PC-9 (cell line): ENCODE measurements around the gene ARHGAP42.

Experiments
- EZH2 ChIP-seq: fragments of 200-600 bp; sonication (generic); IDR thresholded peaks from 2 replicates; pipeline ENCODE4 v1.8.0; 2017; ENCODE audit warnings: antibody characterized with exemption, low read depth
- TF ChIP-seq, protein P1 (sequence below): fragments of 200-600 bp; sonication (generic); conservative IDR thresholded peaks from 2 replicates; pipeline ENCODE4 v1.6.1; 2017; ENCODE audit warnings: mixed run types, antibody characterized with exemption, mild to moderate bottlenecking, moderate library complexity

DNA sequence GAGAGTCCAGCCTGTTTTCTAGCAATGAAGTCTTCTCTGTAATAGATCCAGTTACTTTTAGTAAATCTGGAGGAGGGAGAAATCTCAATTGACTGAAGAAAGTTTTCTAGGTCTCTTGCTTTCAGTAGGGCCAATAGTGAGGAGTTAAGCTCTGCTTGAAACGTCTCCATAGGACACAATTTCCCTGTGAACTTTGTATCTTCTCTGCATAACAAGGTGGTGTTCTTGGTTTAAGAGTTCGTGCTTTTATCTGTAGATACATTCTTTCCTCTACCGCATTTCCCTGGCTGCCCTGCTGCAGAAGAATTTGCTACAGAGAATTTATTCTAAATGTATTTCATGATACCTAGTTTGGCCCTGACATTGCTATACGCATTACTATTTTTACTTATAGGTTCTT, 183.1 kb downstream of the ARHGAP42 start:
- no peak for TF ChIP-seq EZH2
- TF ChIP-seq, protein P1, sequence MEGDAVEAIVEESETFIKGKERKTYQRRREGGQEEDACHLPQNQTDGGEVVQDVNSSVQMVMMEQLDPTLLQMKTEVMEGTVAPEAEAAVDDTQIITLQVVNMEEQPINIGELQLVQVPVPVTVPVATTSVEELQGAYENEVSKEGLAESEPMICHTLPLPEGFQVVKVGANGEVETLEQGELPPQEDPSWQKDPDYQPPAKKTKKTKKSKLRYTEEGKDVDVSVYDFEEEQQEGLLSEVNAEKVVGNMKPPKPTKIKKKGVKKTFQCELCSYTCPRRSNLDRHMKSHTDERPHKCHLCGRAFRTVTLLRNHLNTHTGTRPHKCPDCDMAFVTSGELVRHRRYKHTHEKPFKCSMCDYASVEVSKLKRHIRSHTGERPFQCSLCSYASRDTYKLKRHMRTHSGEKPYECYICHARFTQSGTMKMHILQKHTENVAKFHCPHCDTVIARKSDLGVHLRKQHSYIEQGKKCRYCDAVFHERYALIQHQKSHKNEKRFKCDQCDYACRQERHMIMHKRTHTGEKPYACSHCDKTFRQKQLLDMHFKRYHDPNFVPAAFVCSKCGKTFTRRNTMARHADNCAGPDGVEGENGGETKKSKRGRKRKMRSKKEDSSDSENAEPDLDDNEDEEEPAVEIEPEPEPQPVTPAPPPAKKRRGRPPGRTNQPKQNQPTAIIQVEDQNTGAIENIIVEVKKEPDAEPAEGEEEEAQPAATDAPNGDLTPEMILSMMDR, result no peak
